ENCODE data around the gene ARAP2.

DNA sequence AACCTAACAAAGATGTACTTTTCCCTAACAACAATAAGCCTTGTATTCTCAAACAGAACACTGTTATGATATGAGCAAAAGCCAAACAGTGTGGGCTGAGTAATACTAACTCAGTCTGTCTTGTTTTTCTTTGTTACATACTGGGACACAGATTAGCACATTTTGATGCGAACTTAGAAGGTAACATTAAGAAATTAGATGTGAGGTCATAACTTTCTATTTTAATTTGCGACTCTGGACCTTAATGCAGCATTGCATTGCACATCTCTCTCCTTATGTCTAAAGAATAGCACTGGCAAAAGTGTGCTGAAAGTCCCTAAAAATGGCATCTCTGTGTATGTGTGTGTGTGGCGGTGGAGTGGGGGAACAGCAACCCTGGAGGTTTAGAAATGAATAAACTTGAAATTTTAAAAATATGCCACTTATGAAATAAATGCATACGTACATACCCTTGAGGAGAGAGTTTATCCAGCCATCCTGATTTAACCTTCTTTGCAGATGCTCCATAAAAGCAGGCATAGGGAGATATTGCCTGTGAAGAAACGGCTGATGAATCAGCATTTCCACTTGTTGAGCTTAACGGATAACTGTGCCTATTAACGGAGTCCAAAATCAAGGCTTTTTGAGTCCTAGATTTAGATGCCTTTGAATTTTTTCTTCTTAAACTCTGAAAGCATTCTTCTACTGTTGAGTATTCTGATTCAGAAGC lies 34.2 kb downstream of the ARAP2 start:
- TF ChIP-seq, protein P1, sequence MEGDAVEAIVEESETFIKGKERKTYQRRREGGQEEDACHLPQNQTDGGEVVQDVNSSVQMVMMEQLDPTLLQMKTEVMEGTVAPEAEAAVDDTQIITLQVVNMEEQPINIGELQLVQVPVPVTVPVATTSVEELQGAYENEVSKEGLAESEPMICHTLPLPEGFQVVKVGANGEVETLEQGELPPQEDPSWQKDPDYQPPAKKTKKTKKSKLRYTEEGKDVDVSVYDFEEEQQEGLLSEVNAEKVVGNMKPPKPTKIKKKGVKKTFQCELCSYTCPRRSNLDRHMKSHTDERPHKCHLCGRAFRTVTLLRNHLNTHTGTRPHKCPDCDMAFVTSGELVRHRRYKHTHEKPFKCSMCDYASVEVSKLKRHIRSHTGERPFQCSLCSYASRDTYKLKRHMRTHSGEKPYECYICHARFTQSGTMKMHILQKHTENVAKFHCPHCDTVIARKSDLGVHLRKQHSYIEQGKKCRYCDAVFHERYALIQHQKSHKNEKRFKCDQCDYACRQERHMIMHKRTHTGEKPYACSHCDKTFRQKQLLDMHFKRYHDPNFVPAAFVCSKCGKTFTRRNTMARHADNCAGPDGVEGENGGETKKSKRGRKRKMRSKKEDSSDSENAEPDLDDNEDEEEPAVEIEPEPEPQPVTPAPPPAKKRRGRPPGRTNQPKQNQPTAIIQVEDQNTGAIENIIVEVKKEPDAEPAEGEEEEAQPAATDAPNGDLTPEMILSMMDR (IDR thresholded peaks at IDR 0.05; ENCODE audit: borderline replicate concordance, extremely low read depth, low read length, poor library complexity, severe bottlenecking) = no peak
- TF ChIP-seq EZH2 (IDR thresholded peaks at IDR 0.05; ENCODE audit: borderline replicate concordance, low read depth, low read length, severe bottlenecking) = no peak

Data from DND-41 (cell line).